Endothelial cell of umbilical vein (primary cell): ENCODE measurements around the gene OR1F1.

Experiments
- CTCF ChIP-seq, 2 donors: IDR thresholded peaks; 1 replicate in 1 of 2; 2 replicates in 1 of 2; pipeline ENCODE4 v1.5.1; 2011; ENCODE audit warnings: low read length in 2 of 2, mild to moderate bottlenecking in 2 of 2, moderate library complexity in 2 of 2, control low read depth in 1 of 2, inconsistent platforms in 1 of 2, low read depth in 1 of 2; ENCODE audit not compliant: insufficient read depth in 1 of 2; ENCODE audit errors: extremely low read depth in 1 of 2
- EZH2 ChIP-seq: IDR thresholded peaks from 2 replicates; pipeline ENCODE4 v1.6.1; 2012; ENCODE audit warnings: borderline replicate concordance, low read depth, mild to moderate bottlenecking, moderate library complexity, low read length, inconsistent platforms; ENCODE audit not compliant: severe bottlenecking
- MAX ChIP-seq: IDR thresholded peaks from 2 replicates; pipeline ENCODE4 v1.6.1; 2011; ENCODE audit not compliant: insufficient read depth, insufficient read length
- POLR2A ChIP-seq: IDR thresholded peaks from 2 replicates; pipeline ENCODE4 v1.6.1; 2012; ENCODE audit warnings: low read depth, mild to moderate bottlenecking, control low read depth, low read length
- POLR2AphosphoS5 ChIP-seq: IDR thresholded peaks from 2 replicates; pipeline ENCODE4 v1.6.1; 2012; ENCODE audit warnings: low read depth, mild to moderate bottlenecking, control low read depth, low read length, moderate library complexity; ENCODE audit not compliant: insufficient read depth

DNA sequence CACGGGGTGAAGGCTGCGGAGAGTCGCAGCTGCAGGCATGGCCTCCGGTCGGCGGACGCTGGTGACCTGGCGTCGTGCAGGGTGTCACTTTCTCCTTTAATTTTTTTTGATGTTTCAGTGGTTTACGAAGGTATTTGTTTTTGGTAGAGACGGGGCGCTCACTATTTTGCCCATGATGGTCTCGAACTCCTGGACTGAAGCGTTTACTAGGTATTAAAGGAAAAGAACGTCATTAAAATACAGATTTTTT lies 36.1 kb upstream of the OR1F1 start:
- TF ChIP-seq POLR2A (no peak), CTCF (IDR thresholded peaks at IDR 0.05; ENCODE audit: extremely low read depth in 1 of 2, insufficient read depth in 1 of 2, low read depth in 1 of 2, low read length in 2 of 2) (no peak), MAX (no peak), POLR2AphosphoS5 (no peak), EZH2 (no peak)
